H9 (cell line): ENCODE results near the gene PIBF1. TPM values are rescaled to one million over a fixed set of nuclear protein-coding genes. Genes with fewer than 3 reads are reported as not detected.

Source experiments
- DNase-seq: peaks from one replicate; pipeline ENCODE4 v3.0.0-alpha.2; 2017
- H2AFZ ChIP-seq: one replicate; pipeline ENCODE4 v1.6.1; 2013; ENCODE audit warnings: mild to moderate bottlenecking, low read length, control low read depth, moderate library complexity
- H2AK5ac ChIP-seq: 2 replicates; pipeline ENCODE4 v1.6.1; 2013; ENCODE audit warnings: low read length, control low read depth, mixed read lengths; ENCODE audit not compliant: insufficient read length
- H2BK120ac ChIP-seq: one replicate; pipeline ENCODE4 v1.6.1; 2013; ENCODE audit warnings: low read depth, mild to moderate bottlenecking, low read length, control low read depth, inconsistent platforms; ENCODE audit not compliant: poor library complexity, severe bottlenecking
- H2BK12ac ChIP-seq: 2 replicates; pipeline ENCODE4 v1.6.1; 2013; ENCODE audit warnings: low read length, control low read depth, mixed read lengths, low read depth; ENCODE audit not compliant: insufficient read length
- H2BK15ac ChIP-seq: 2 replicates; pipeline ENCODE4 v1.6.1; 2013; ENCODE audit warnings: low read depth, low read length, control low read depth
- H2BK20ac ChIP-seq: one replicate; pipeline ENCODE4 v1.6.1; 2013; ENCODE audit warnings: low read depth, mild to moderate bottlenecking, low read length, control low read depth, inconsistent platforms; ENCODE audit not compliant: poor library complexity, severe bottlenecking
- H2BK5ac ChIP-seq: 2 replicates; pipeline ENCODE4 v1.6.1; 2013; ENCODE audit warnings: low read length, control low read depth, mixed read lengths; ENCODE audit not compliant: insufficient read length
- H3K14ac ChIP-seq: 2 replicates; pipeline ENCODE4 v1.6.1; 2013; ENCODE audit warnings: low read length, control low read depth; ENCODE audit not compliant: insufficient read depth
- H3K18ac ChIP-seq: 2 replicates; pipeline ENCODE4 v1.6.1; 2013; ENCODE audit warnings: low read depth, mild to moderate bottlenecking, mixed read lengths, low read length, control low read depth; ENCODE audit not compliant: insufficient read length
- H3K23ac ChIP-seq: 2 replicates; pipeline ENCODE4 v1.6.1; 2013; ENCODE audit warnings: low read length, control low read depth, mixed read lengths, low read depth; ENCODE audit not compliant: insufficient read length
- H3K23me2 ChIP-seq: 2 replicates; pipeline ENCODE4 v1.6.1; 2013; ENCODE audit warnings: low read depth, mild to moderate bottlenecking, mixed read lengths, low read length, control low read depth; ENCODE audit not compliant: insufficient read length, poor library complexity, severe bottlenecking
- H3K27ac ChIP-seq: 2 replicates; pipeline ENCODE4 v1.5.1; 2013; ENCODE audit warnings: low read length, control low read depth, mixed read lengths, low read depth; ENCODE audit not compliant: insufficient read length
- H3K27me3 ChIP-seq: 2 replicates; pipeline ENCODE4 v1.6.1; 2013; ENCODE audit warnings: low read length, control low read depth, inconsistent platforms; ENCODE audit not compliant: insufficient read depth
- H3K4ac ChIP-seq: 2 replicates; pipeline ENCODE4 v1.6.1; 2013; ENCODE audit warnings: low read depth, mild to moderate bottlenecking, control low read depth, inconsistent platforms, low read length, moderate library complexity
- H3K4me1 ChIP-seq: 2 replicates; pipeline ENCODE4 v1.6.1; 2013; ENCODE audit warnings: low read length, control low read depth, inconsistent platforms; ENCODE audit not compliant: insufficient read depth
- H3K4me2 ChIP-seq: 2 replicates; pipeline ENCODE4 v1.6.1; 2013; ENCODE audit warnings: low read length, control low read depth, mixed read lengths; ENCODE audit not compliant: insufficient read length, insufficient read depth
- H3K56ac ChIP-seq: 2 replicates; pipeline ENCODE4 v1.6.1; 2013; ENCODE audit warnings: low read depth, mild to moderate bottlenecking, mixed read lengths, low read length, control low read depth; ENCODE audit not compliant: insufficient read length
- H3K79me1 ChIP-seq: 2 replicates; pipeline ENCODE4 v1.6.1; 2013; ENCODE audit warnings: low read depth, mild to moderate bottlenecking, moderate library complexity, low read length, control low read depth, inconsistent platforms; ENCODE audit not compliant: insufficient read depth, poor library complexity, severe bottlenecking
- H3K79me2 ChIP-seq: 2 replicates; pipeline ENCODE4 v1.6.1; 2013; ENCODE audit warnings: low read length, control low read depth, inconsistent platforms; ENCODE audit not compliant: insufficient read depth
- H3K9ac ChIP-seq: 2 replicates; pipeline ENCODE4 v1.6.1; 2013; ENCODE audit warnings: low read length, control low read depth, mixed read lengths; ENCODE audit not compliant: insufficient read length; ENCODE audit errors: extremely low read depth
- H3K9me3 ChIP-seq: one replicate; pipeline ENCODE4 v1.6.1; 2013; ENCODE audit warnings: low read depth, low read length, inconsistent platforms; ENCODE audit not compliant: control insufficient read depth
- H3T11ph ChIP-seq: one replicate; pipeline ENCODE4 v1.6.1; 2013; ENCODE audit warnings: mild to moderate bottlenecking, low read length, control low read depth, inconsistent platforms
- H4K20me1 ChIP-seq: one replicate; pipeline ENCODE4 v1.6.1; 2013; ENCODE audit not compliant: control insufficient read depth, insufficient read length, insufficient read depth
- H4K5ac ChIP-seq: 2 replicates; pipeline ENCODE4 v1.6.1; 2013; ENCODE audit warnings: low read depth, mild to moderate bottlenecking, mixed read lengths, low read length, control low read depth; ENCODE audit not compliant: insufficient read length
- H4K8ac ChIP-seq: replicated peaks from 2 replicates; pipeline ENCODE4 v1.6.1; 2013; ENCODE audit warnings: low read length, control low read depth, mixed read lengths, low read depth; ENCODE audit not compliant: insufficient read length
- H4K91ac ChIP-seq: 2 replicates; pipeline ENCODE4 v1.6.1; 2013; ENCODE audit warnings: low read depth, mild to moderate bottlenecking, moderate library complexity, mixed read lengths, low read length, control low read depth; ENCODE audit not compliant: insufficient read length
- H3K27ac Mint-ChIP-seq, 3 experiments: 2 replicates in 2 of 3; 3 replicates in 1 of 3; pipeline ENCODE4 v1.8.0; 2020 to 2021; ENCODE audit warnings: mixed read lengths in 3 of 3, mild to moderate bottlenecking in 1 of 3, moderate library complexity in 1 of 3
- H3K27me3 Mint-ChIP-seq: 2 replicates; pipeline ENCODE4 v1.8.0; 2021; ENCODE audit warnings: low read depth, mild to moderate bottlenecking, moderate library complexity, mixed read lengths
- H3K36me3 Mint-ChIP-seq, 3 experiments: 2 replicates in 2 of 3; 3 replicates in 1 of 3; pipeline ENCODE4 v1.8.0; 2020 to 2021; ENCODE audit warnings: low read depth in 3 of 3, mixed read lengths in 3 of 3; ENCODE audit not compliant: insufficient read depth in 1 of 3
- H3K4me1 Mint-ChIP-seq, 2 experiments: 2 replicates each; pipeline ENCODE4 v1.8.0; 2020; ENCODE audit warnings: mixed read lengths in 2 of 2
- H3K4me3 Mint-ChIP-seq, 2 experiments: 2 replicates in 1 of 2; 3 replicates in 1 of 2; pipeline ENCODE4 v1.8.0; 2020 to 2021; ENCODE audit warnings: mild to moderate bottlenecking in 2 of 2, mixed read lengths in 2 of 2, moderate library complexity in 1 of 2
- H3K9me3 Mint-ChIP-seq, 2 experiments: 2 replicates in 1 of 2; 3 replicates in 1 of 2; pipeline ENCODE4 v1.8.0; 2020; ENCODE audit warnings: mild to moderate bottlenecking in 2 of 2, mixed read lengths in 2 of 2, moderate library complexity in 1 of 2
- WGBS: extraction: QIAGEN DNeasy Blood & Tissue Kit; methylation state at CpG from one replicate; pipeline ENCODE4 v1.1.7; 2013; ENCODE audit warnings: missing lambda C conversion rate, low lambda C conversion rate, mixed read lengths; ENCODE audit not compliant: insufficient read length; ENCODE audit errors: extremely low coverage; 5-methylcytosine and 5-hydroxymethylcytosine counted together
- total RNA-seq: library from RNA; stranded (reverse); gene quantifications from 2 replicates; pipeline ENCODE4 v1.2.1, GENCODE V29; 2021
- TF ChIP-seq, protein P1 (sequence below): fragments of 200-600 bp; sonication (generic); conservative IDR thresholded peaks from 3 replicates; pipeline ENCODE4 v1.8.0; 2021; ENCODE audit warnings: antibody characterized with exemption, mild to moderate bottlenecking

Gene PIBF1
- total RNA-seq, 1 experiment from 2014 or later = 12.7 TPM

DNA sequence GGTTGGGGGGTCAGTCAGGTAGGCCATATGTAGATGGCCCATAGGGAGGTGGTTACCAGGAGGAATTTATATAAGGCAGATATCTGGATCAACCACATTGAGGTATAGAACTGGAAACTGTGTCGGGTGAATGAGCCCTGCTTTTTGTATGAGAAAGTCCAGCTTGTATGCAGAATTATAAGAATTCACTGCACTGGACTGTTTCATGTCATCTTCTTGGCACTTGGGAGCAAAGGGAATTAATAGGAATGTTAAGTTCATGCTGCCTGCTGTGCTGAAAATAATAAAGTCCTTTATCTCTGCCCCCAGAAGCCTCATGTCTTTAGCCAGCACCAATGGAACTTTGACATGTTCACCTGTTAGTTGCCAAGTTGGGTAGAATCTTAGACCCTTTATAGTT, 41.9 kb upstream of the PIBF1 start:
- no peaks in the 10 kb centered on the region for H3K27me3 ChIP-seq
- no peak overlapping the region for H3K14ac ChIP-seq
- H3K23me2 ChIP-seq = no peaks in the 10 kb centered on the region
- H3T11ph ChIP-seq = no peak overlapping the region
- no peak overlapping the region for H3K56ac ChIP-seq
- no peaks in the 10 kb centered on the region for H3K4me1 ChIP-seq
- Mint-ChIP-seq H3K27me3 (no peaks in the 10 kb centered on the region), H3K36me3 (peaks cover 6 to 54% (median 50%) of the 10 kb centered on the region in 3 experiments; a peak in 5 of 7 replicates), H3K27ac (no peak overlapping the region), H3K4me1 (no peaks in the 10 kb centered on the region), H3K9me3 (no peaks in the 10 kb centered on the region), H3K4me3 (no peak overlapping the region)
- H3K23ac ChIP-seq = no peak overlapping the region
- H4K8ac ChIP-seq = no peak overlapping the region
- no peak overlapping the region for H2BK5ac ChIP-seq
- no peak overlapping the region for H2AK5ac ChIP-seq
- H3K4ac ChIP-seq = no peak overlapping the region
- H3K79me2 ChIP-seq = no peaks in the 10 kb centered on the region
- H4K20me1 ChIP-seq = no peaks in the 10 kb centered on the region
- H4K5ac ChIP-seq = no peak overlapping the region
- TF ChIP-seq, protein P1, sequence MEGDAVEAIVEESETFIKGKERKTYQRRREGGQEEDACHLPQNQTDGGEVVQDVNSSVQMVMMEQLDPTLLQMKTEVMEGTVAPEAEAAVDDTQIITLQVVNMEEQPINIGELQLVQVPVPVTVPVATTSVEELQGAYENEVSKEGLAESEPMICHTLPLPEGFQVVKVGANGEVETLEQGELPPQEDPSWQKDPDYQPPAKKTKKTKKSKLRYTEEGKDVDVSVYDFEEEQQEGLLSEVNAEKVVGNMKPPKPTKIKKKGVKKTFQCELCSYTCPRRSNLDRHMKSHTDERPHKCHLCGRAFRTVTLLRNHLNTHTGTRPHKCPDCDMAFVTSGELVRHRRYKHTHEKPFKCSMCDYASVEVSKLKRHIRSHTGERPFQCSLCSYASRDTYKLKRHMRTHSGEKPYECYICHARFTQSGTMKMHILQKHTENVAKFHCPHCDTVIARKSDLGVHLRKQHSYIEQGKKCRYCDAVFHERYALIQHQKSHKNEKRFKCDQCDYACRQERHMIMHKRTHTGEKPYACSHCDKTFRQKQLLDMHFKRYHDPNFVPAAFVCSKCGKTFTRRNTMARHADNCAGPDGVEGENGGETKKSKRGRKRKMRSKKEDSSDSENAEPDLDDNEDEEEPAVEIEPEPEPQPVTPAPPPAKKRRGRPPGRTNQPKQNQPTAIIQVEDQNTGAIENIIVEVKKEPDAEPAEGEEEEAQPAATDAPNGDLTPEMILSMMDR = no peak
- no peak overlapping the region for H3K9ac ChIP-seq
- no peak overlapping the region for H2BK120ac ChIP-seq
- H4K91ac ChIP-seq = no peak overlapping the region
- no peak overlapping the region for H2AFZ ChIP-seq
- DNase-seq = no peak
- no peak overlapping the region for H3K18ac ChIP-seq
- H3K4me2 ChIP-seq = no peak overlapping the region
- WGBS = no CpG with 5 or more reads among the region's 1 CpG
- no peak overlapping the region for H3K27ac ChIP-seq
- no peak overlapping the region for H2BK15ac ChIP-seq
- no peaks in the 10 kb centered on the region for H3K9me3 ChIP-seq
- no peak overlapping the region for H2BK12ac ChIP-seq
- no peaks in the 10 kb centered on the region for H3K79me1 ChIP-seq
- H2BK20ac ChIP-seq = no peak overlapping the region
